ENCODE measurements around the gene RTN4R.

DNA sequence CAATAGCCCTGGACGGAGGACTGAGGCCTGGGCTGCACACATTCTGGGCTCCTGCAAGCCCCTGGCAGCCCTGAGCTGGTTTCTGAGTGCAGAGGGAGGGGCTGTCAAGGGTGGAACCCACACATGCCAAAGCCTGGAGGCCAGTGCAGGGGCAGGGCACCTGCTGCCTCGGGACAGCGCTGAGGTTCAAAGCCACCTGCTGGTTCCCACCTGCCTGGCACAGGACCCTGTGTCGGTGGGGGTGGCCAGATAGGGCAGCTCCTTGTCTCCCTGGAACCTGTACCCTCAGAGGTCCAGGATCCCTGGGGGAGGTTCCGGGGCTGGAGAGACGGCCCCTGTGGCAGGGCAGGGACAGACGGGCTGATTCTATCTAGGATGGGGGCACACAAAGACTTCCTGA lies 40.8 kb downstream of the RTN4R start:
- TF ChIP-seq, protein P1, sequence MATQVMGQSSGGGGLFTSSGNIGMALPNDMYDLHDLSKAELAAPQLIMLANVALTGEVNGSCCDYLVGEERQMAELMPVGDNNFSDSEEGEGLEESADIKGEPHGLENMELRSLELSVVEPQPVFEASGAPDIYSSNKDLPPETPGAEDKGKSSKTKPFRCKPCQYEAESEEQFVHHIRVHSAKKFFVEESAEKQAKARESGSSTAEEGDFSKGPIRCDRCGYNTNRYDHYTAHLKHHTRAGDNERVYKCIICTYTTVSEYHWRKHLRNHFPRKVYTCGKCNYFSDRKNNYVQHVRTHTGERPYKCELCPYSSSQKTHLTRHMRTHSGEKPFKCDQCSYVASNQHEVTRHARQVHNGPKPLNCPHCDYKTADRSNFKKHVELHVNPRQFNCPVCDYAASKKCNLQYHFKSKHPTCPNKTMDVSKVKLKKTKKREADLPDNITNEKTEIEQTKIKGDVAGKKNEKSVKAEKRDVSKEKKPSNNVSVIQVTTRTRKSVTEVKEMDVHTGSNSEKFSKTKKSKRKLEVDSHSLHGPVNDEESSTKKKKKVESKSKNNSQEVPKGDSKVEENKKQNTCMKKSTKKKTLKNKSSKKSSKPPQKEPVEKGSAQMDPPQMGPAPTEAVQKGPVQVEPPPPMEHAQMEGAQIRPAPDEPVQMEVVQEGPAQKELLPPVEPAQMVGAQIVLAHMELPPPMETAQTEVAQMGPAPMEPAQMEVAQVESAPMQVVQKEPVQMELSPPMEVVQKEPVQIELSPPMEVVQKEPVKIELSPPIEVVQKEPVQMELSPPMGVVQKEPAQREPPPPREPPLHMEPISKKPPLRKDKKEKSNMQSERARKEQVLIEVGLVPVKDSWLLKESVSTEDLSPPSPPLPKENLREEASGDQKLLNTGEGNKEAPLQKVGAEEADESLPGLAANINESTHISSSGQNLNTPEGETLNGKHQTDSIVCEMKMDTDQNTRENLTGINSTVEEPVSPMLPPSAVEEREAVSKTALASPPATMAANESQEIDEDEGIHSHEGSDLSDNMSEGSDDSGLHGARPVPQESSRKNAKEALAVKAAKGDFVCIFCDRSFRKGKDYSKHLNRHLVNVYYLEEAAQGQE (IDR thresholded peaks at IDR 0.05; ENCODE audit: insufficient read depth in 1 of 2, low read depth in 2 of 2, low read length in 2 of 2), result no peak
- TF ChIP-seq SIN3A (IDR thresholded peaks at IDR 0.05; ENCODE audit: borderline replicate concordance, insufficient read depth, low read length) (no peak), TAF1 (IDR thresholded peaks at IDR 0.05; ENCODE audit: borderline replicate concordance, insufficient read depth, low read length) (no peak)

All from PFSK-1 (cell line).